ENCODE data around the gene ARL8B.

DNA sequence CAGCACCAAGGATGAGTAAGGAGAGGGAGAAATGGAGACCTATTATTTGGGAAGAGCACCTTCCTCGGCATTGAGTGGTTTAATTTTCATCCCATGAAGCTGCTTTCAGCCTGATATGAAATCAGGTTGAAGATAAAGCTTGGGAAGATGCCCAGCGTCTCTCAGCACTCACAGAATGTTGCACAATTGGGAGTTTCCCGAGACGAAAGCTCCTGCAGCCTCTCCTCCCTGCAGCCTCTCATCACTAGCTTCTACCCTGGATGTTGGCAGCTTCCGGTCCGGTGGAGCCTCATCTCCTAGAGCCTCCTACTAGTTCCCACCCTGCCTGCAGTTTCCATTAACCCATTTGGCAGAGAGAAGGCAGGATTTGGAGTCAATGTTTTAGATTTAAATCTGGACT, 105.7 kb downstream of the ARL8B start:
- TF ChIP-seq ZNF8 (CRISPR knock-in tag; IDR thresholded peaks at IDR 0.05) (no peak), ISL1 (CRISPR knock-in tag; IDR thresholded peaks at IDR 0.05) (no peak), PATZ1 (CRISPR knock-in tag; IDR thresholded peaks at IDR 0.05; ENCODE audit: borderline replicate concordance) (no peak), OSR1 (CRISPR knock-in tag; IDR thresholded peaks at IDR 0.05) (no peak), GLIS3 (CRISPR knock-in tag; IDR thresholded peaks at IDR 0.05) (no peak), TOX (CRISPR knock-in tag; IDR thresholded peaks at IDR 0.05; ENCODE audit: borderline replicate concordance) (no peak), BACH2 (CRISPR knock-in tag; IDR thresholded peaks at IDR 0.05; ENCODE audit: borderline replicate concordance) (no peak), SNAI2 (CRISPR knock-in tag; IDR thresholded peaks at IDR 0.05) (no peak)
